22Rv1 (cell line): ENCODE measurements around the gene RAB11FIP5.

ENCODE experiments used
- H3K27ac ChIP-seq: fragments of 450-650 bp; 2 replicates; pipeline ENCODE4 v1.5.1; 2017
- ZFX ChIP-seq: fragments of 450-650 bp; IDR thresholded peaks from 2 replicates; pipeline ENCODE4 v1.6.1; 2017; ENCODE audit warnings: antibody characterized with exemption, borderline replicate concordance
- TF ChIP-seq, protein P1 (sequence below): fragments of 450-650 bp; IDR thresholded peaks from 2 replicates; pipeline ENCODE4 v1.5.1; 2017; ENCODE audit warnings: mild to moderate bottlenecking

RAB11FIP5 gene

GRCh38 chr2:73075477-73076373 is 37.0 kb downstream of the RAB11FIP5 start:
- TF ChIP-seq ZFX = no peak
- TF ChIP-seq, protein P1, sequence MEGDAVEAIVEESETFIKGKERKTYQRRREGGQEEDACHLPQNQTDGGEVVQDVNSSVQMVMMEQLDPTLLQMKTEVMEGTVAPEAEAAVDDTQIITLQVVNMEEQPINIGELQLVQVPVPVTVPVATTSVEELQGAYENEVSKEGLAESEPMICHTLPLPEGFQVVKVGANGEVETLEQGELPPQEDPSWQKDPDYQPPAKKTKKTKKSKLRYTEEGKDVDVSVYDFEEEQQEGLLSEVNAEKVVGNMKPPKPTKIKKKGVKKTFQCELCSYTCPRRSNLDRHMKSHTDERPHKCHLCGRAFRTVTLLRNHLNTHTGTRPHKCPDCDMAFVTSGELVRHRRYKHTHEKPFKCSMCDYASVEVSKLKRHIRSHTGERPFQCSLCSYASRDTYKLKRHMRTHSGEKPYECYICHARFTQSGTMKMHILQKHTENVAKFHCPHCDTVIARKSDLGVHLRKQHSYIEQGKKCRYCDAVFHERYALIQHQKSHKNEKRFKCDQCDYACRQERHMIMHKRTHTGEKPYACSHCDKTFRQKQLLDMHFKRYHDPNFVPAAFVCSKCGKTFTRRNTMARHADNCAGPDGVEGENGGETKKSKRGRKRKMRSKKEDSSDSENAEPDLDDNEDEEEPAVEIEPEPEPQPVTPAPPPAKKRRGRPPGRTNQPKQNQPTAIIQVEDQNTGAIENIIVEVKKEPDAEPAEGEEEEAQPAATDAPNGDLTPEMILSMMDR = no peak
- no peak overlapping the region for H3K27ac ChIP-seq

GRCh38 chr2:73074110-73075069 is 38.4 kb downstream of the RAB11FIP5 start:
- TF ChIP-seq, protein P1 = no peak
- TF ChIP-seq ZFX = no peak
- no peak overlapping the region for H3K27ac ChIP-seq

GRCh38 chr2:73072416-73072815 is 40.3 kb downstream of the RAB11FIP5 start:
- TF ChIP-seq, protein P1 = no peak
- TF ChIP-seq ZFX = no peak
- no peak overlapping the region for H3K27ac ChIP-seq

DNA sequence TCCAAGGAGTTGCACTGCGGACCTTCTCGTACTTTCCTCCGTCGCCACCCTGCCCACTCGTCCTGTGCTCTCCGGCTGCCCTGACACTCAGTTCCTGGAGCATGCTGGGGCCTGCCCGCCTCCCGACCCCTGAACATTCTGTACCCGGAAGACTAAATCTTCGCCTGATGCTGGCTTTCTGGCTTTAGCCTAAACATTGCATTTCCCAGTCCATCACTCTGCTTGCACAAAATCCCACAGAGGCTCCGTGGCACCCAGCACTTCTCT is 40.7 kb downstream of the RAB11FIP5 start:
- TF ChIP-seq, protein P1 = no peak
- TF ChIP-seq ZFX = no peak
- H3K27ac ChIP-seq = peak overlapping the region; percentile 77

DNA sequence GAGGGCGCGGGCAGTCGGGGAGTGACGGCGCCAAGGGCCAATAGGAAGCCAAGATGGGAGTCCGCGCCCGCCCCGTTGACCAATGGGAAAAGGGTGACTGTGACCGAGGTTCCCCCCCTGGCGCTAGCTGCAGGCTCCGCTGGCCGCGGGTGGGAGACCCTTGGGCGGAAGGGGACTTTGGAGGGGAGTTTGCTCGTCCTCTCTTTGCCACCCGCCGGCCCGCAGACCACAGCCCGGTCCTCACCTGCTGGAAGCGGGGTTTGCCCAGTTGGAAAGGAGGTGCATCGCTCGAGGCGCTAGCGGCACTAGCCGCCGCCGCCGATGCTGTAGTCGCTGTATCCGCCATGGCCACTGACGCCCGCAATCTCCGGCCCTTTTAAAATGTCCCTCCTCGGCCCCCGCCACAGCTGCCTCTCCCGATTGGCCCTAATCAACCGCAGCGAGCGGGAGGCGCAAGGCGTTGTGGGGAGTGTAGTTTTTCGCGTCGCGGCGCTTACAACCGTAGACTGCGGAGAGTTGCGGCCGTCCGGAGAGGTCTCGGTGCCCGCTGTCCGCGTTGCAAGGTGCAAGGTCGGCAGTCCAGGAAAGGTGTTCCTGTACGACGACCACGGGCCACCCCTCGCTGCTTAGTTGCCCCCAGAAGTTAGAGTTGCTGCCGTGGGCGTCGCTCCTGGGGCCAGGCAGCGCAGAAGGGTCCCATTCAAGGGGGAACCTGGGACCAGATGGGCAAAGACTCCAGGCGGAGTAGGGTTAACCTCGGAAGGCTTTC is 41.2 kb downstream of the RAB11FIP5 start, which contains the start of gene SFXN5:
SFXN5 (minus strand) TSS at position 353 of the 769 bp plus-strand sequence; CDS start at position 346, 7 bp downstream.
- TF ChIP-seq, protein P1 = no peak
- no peak for TF ChIP-seq ZFX
- H3K27ac ChIP-seq = peak within 1 kb of the TSS; percentile 77

- no peak for TF ChIP-seq ZFX
- TF ChIP-seq, protein P1 = no peak
- peak overlapping the region; percentile 77 for H3K27ac ChIP-seq
Measured at GRCh38 chr2:73070643-73071359, 41.9 kb downstream of the RAB11FIP5 start.
